Loucy (cell line): ENCODE data around the gene PCCA.

Source experiments
- H2AFZ ChIP-seq: fragments of 200-600 bp; sonication (generic); 2 replicates; pipeline ENCODE4 v1.6.0; 2016; ENCODE audit warnings: antibody characterized with exemption, mild to moderate bottlenecking, low read length, moderate library complexity
- H3F3A ChIP-seq: fragments of 200-600 bp; 2 replicates; pipeline ENCODE4 v1.6.0; 2016; ENCODE audit warnings: antibody characterized with exemption, low read depth, mild to moderate bottlenecking
- H3K27me3 ChIP-seq: fragments of 200-600 bp; sonication (generic); 2 replicates; pipeline ENCODE4 v1.6.1; 2014; ENCODE audit warnings: low read length, mild to moderate bottlenecking; ENCODE audit not compliant: insufficient read depth, poor library complexity, severe bottlenecking
- H3K36me3 ChIP-seq: fragments of 200-600 bp; sonication (generic); 2 replicates; pipeline ENCODE4 v1.6.1; 2016; ENCODE audit warnings: low read length; ENCODE audit not compliant: insufficient read depth
- H3K4me1 ChIP-seq: fragments of 200-600 bp; sonication (generic); 2 replicates; pipeline ENCODE4 v1.5.1; 2014; ENCODE audit warnings: low read length, mild to moderate bottlenecking; ENCODE audit not compliant: insufficient read depth, poor library complexity, severe bottlenecking
- H3K4me2 ChIP-seq: fragments of 200-600 bp; sonication (generic); 2 replicates; pipeline ENCODE4 v1.6.0; 2014; ENCODE audit warnings: antibody characterized with exemption, low read length, low read depth, mild to moderate bottlenecking; ENCODE audit not compliant: poor library complexity, severe bottlenecking
- H3K4me3 ChIP-seq: fragments of 200-600 bp; sonication (generic); 2 replicates; pipeline ENCODE4 v1.5.1; 2014; ENCODE audit warnings: low read length, mild to moderate bottlenecking, mixed read lengths; ENCODE audit not compliant: poor library complexity, severe bottlenecking
- H3K79me2 ChIP-seq: fragments of 200-600 bp; sonication (generic); 2 replicates; pipeline ENCODE4 v1.6.1; 2014; ENCODE audit warnings: low read length; ENCODE audit not compliant: insufficient read depth
- H3K9ac ChIP-seq: fragments of 200-600 bp; sonication (generic); 2 replicates; pipeline ENCODE4 v1.6.0; 2014; ENCODE audit warnings: mild to moderate bottlenecking, low read depth, low read length, moderate library complexity; ENCODE audit not compliant: poor library complexity, severe bottlenecking
- H3K9me2 ChIP-seq: fragments of 200-600 bp; sonication (generic); replicated peaks from 2 replicates; pipeline ENCODE4 v1.6.1; 2016; ENCODE audit warnings: low read depth, low read length, mixed read lengths
- H3K9me3 ChIP-seq: fragments of 200-600 bp; sonication (generic); 2 replicates; pipeline ENCODE4 v1.6.1; 2014; ENCODE audit warnings: mild to moderate bottlenecking, antibody characterized with exemption, low read length, low read depth; ENCODE audit not compliant: insufficient read depth
- H4K20me1 ChIP-seq: fragments of 200-600 bp; sonication (generic); 2 replicates; pipeline ENCODE4 v1.6.0; 2014; ENCODE audit warnings: antibody characterized with exemption, low read length, mild to moderate bottlenecking; ENCODE audit not compliant: insufficient read depth, poor library complexity, severe bottlenecking
- CTCF ChIP-seq: fragments of 200-600 bp; sonication (generic); conservative IDR thresholded peaks from 2 replicates; pipeline ENCODE4 v1.5.1; 2014; ENCODE audit warnings: mild to moderate bottlenecking, antibody characterized with exemption, low read length
- EZH2phosphoT487 ChIP-seq: fragments of 200-600 bp; IDR thresholded peaks from 2 replicates; pipeline ENCODE4 v1.6.1; 2018; ENCODE audit warnings: antibody characterized with exemption, mild to moderate bottlenecking, moderate library complexity, borderline replicate concordance

PCCA gene

DNA sequence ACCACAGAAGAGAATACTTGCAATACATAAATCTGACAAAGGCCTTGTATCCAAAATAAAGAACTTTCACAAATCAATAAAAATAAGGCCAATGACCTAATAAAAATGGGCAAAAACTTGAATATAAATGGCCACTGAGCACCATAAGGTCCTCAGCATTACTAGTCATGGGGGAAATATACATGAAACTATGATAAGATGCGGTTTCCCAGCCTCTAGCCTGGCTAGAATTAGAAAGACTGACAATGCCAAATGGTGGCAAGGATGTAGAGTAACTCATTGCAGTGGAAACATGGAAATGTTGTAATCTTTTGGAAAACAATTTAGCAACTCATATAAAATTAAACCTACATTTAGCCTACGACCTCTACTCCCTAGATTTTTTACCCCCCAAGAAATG is 272.6 kb downstream of the PCCA start:
- no peaks in the 10 kb centered on the region for H3K27me3 ChIP-seq
- H3K4me3 ChIP-seq, result no peak overlapping the region
- H3K4me2 ChIP-seq, result no peak overlapping the region
- H3K79me2 ChIP-seq, result no peaks in the 10 kb centered on the region
- H2AFZ ChIP-seq, result no peak overlapping the region
- H3K9me2 ChIP-seq, result no peaks in the 10 kb centered on the region
- H3K4me1 ChIP-seq, result no peaks in the 10 kb centered on the region
- no peak for TF ChIP-seq EZH2phosphoT487
- no peak for TF ChIP-seq CTCF
- H3F3A ChIP-seq, result no peaks in the 10 kb centered on the region
- no peaks in the 10 kb centered on the region for H3K36me3 ChIP-seq
- H4K20me1 ChIP-seq, result no peaks in the 10 kb centered on the region
- no peak overlapping the region for H3K9ac ChIP-seq
- no peaks in the 10 kb centered on the region for H3K9me3 ChIP-seq

DNA sequence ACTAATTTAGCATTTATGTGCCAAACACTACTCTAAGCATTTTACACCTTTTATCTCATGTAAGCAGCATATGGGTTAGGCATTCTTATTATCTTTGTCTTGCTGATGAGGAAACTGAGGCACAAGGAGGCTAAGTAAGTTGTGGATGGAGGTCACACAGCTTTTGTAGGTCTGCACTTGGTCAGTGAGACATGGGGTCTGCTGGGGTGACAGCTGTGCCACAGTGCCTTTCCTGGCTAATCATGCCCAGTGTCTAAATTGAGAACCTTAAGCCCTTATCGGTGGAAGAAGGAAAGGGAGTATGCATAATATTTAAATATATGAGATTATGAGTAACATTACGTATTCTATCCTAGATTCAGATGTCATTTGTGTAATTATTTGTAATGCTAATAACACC is 273.5 kb downstream of the PCCA start:
- Histone ChIP-seq H2AFZ (no peak overlapping the region), H4K20me1 (no peaks in the 10 kb centered on the region), H3K4me1 (no peaks in the 10 kb centered on the region), H3K9me3 (no peaks in the 10 kb centered on the region), H3K9ac (no peak overlapping the region), H3K4me3 (no peak overlapping the region), H3K9me2 (no peaks in the 10 kb centered on the region), H3K36me3 (no peaks in the 10 kb centered on the region), H3F3A (no peaks in the 10 kb centered on the region), H3K27me3 (no peaks in the 10 kb centered on the region), H3K79me2 (no peaks in the 10 kb centered on the region), H3K4me2 (no peak overlapping the region)
- TF ChIP-seq EZH2phosphoT487 (no peak), CTCF (no peak)

GRCh38 chr13:100362781-100363180 is 273.9 kb downstream of the PCCA start:
- Histone ChIP-seq H3K9me3 (no peaks in the 10 kb centered on the region), H3K36me3 (no peaks in the 10 kb centered on the region), H3F3A (no peaks in the 10 kb centered on the region), H3K9ac (no peak overlapping the region), H4K20me1 (no peaks in the 10 kb centered on the region), H3K4me3 (no peak overlapping the region), H3K79me2 (no peaks in the 10 kb centered on the region), H3K9me2 (no peaks in the 10 kb centered on the region), H3K4me2 (no peak overlapping the region), H3K27me3 (no peaks in the 10 kb centered on the region), H3K4me1 (no peaks in the 10 kb centered on the region), H2AFZ (no peak overlapping the region)
- TF ChIP-seq CTCF (no peak), EZH2phosphoT487 (no peak)
